MM.1S (cell line): ENCODE results near the gene SGPL1.

Experiments used
- EZH2 ChIP-seq: fragments of 300-600 bp; sonication (generic); optimal IDR thresholded peaks from 2 replicates; pipeline ENCODE3; 2017; ENCODE audit warnings: low read depth, mild to moderate bottlenecking, antibody characterized with exemption, low read length, mixed read lengths
- EZH2phosphoT487 ChIP-seq: fragments of 300-600 bp; sonication (generic); IDR thresholded peaks from 2 replicates; pipeline ENCODE4 v1.6.1; 2018; ENCODE audit warnings: antibody characterized with exemption, low read length
- TF ChIP-seq, protein P1 (sequence below): fragments of 300-600 bp; sonication (generic); IDR thresholded peaks from 2 replicates; pipeline ENCODE4 v1.5.1; 2016; ENCODE audit warnings: antibody characterized with exemption, low read length, mixed read lengths

GRCh38 chr10:70889291-70889690 is 73.5 kb downstream of the SGPL1 start:
- TF ChIP-seq, protein P1, sequence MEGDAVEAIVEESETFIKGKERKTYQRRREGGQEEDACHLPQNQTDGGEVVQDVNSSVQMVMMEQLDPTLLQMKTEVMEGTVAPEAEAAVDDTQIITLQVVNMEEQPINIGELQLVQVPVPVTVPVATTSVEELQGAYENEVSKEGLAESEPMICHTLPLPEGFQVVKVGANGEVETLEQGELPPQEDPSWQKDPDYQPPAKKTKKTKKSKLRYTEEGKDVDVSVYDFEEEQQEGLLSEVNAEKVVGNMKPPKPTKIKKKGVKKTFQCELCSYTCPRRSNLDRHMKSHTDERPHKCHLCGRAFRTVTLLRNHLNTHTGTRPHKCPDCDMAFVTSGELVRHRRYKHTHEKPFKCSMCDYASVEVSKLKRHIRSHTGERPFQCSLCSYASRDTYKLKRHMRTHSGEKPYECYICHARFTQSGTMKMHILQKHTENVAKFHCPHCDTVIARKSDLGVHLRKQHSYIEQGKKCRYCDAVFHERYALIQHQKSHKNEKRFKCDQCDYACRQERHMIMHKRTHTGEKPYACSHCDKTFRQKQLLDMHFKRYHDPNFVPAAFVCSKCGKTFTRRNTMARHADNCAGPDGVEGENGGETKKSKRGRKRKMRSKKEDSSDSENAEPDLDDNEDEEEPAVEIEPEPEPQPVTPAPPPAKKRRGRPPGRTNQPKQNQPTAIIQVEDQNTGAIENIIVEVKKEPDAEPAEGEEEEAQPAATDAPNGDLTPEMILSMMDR, result no peak
- TF ChIP-seq EZH2phosphoT487 (no peak), EZH2 (no peak)
